RWPE2 (cell line): ENCODE results near the gene KLHL29.

ENCODE experiments used
- ATAC-seq: fragments of 200-7000 bp; cut with Tn5 transposase; 3 replicates; pipeline ENCODE4 v1.9.1; 2021; ENCODE audit warnings: low read depth
- DNase-seq: peaks from one replicate; pipeline ENCODE4 v3.0.0-alpha.2; 2020; ENCODE audit warnings: low spot score
- H3K27ac ChIP-seq: fragments of 450-650 bp; 2 replicates; pipeline ENCODE4 v1.5.1; 2017; ENCODE audit warnings: mild to moderate bottlenecking; ENCODE audit not compliant: poor library complexity, severe bottlenecking
- H3K27me3 ChIP-seq: fragments of 250-450 bp; sonication (Bioruptor Pico); 2 replicates; pipeline ENCODE4 v1.5.1; 2021; ENCODE audit warnings: mild to moderate bottlenecking, moderate library complexity; ENCODE audit not compliant: insufficient read depth, poor library complexity, severe bottlenecking
- H3K36me3 ChIP-seq: fragments of 250-450 bp; sonication (Bioruptor Pico); 2 replicates; pipeline ENCODE4 v1.5.1; 2020; ENCODE audit warnings: low read depth, mild to moderate bottlenecking, moderate library complexity
- H3K4me1 ChIP-seq: fragments of 250-450 bp; sonication (Bioruptor Pico); 2 replicates; pipeline ENCODE4 v1.5.1; 2021; ENCODE audit warnings: mild to moderate bottlenecking, moderate library complexity; ENCODE audit not compliant: insufficient read depth, poor library complexity, severe bottlenecking
- H3K4me3 ChIP-seq: fragments of 250-450 bp; sonication (Bioruptor Pico); 2 replicates; pipeline ENCODE4 v1.5.1; 2021; ENCODE audit warnings: mild to moderate bottlenecking, moderate library complexity; ENCODE audit not compliant: severe bottlenecking
- H3K9me3 ChIP-seq: fragments of 250-450 bp; sonication (Bioruptor Pico); 2 replicates; pipeline ENCODE4 v1.5.1; 2021; ENCODE audit warnings: mild to moderate bottlenecking, moderate library complexity; ENCODE audit not compliant: severe bottlenecking
- TF ChIP-seq, protein P1 (sequence below): fragments of 450-650 bp; IDR thresholded peaks from one replicate; pipeline ENCODE4 v1.5.1; 2017; ENCODE audit warnings: mild to moderate bottlenecking, moderate library complexity; ENCODE audit not compliant: poor library complexity, severe bottlenecking

Gene KLHL29

GRCh38 chr2:23679044-23679443, 294.1 kb downstream of the KLHL29 start:
- no peak for ATAC-seq
- no peak for DNase-seq
- TF ChIP-seq, protein P1, sequence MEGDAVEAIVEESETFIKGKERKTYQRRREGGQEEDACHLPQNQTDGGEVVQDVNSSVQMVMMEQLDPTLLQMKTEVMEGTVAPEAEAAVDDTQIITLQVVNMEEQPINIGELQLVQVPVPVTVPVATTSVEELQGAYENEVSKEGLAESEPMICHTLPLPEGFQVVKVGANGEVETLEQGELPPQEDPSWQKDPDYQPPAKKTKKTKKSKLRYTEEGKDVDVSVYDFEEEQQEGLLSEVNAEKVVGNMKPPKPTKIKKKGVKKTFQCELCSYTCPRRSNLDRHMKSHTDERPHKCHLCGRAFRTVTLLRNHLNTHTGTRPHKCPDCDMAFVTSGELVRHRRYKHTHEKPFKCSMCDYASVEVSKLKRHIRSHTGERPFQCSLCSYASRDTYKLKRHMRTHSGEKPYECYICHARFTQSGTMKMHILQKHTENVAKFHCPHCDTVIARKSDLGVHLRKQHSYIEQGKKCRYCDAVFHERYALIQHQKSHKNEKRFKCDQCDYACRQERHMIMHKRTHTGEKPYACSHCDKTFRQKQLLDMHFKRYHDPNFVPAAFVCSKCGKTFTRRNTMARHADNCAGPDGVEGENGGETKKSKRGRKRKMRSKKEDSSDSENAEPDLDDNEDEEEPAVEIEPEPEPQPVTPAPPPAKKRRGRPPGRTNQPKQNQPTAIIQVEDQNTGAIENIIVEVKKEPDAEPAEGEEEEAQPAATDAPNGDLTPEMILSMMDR: no peak
- H3K27me3 ChIP-seq: no peaks in the 10 kb centered on the region
- no peak overlapping the region for H3K27ac ChIP-seq
- H3K36me3 ChIP-seq: no peaks in the 10 kb centered on the region
- H3K9me3 ChIP-seq: no peaks in the 10 kb centered on the region
- no peaks in the 10 kb centered on the region for H3K4me1 ChIP-seq
- no peak overlapping the region for H3K4me3 ChIP-seq

GRCh38 chr2:23680951-23681350, 296.0 kb downstream of the KLHL29 start:
- no peak overlapping the region for H3K4me3 ChIP-seq
- DNase-seq: no peak
- H3K9me3 ChIP-seq: no peaks in the 10 kb centered on the region
- TF ChIP-seq, protein P1: no peak
- no peaks in the 10 kb centered on the region for H3K36me3 ChIP-seq
- no peak overlapping the region for H3K27ac ChIP-seq
- no peaks in the 10 kb centered on the region for H3K4me1 ChIP-seq
- ATAC-seq: no peak
- H3K27me3 ChIP-seq: no peaks in the 10 kb centered on the region

DNA sequence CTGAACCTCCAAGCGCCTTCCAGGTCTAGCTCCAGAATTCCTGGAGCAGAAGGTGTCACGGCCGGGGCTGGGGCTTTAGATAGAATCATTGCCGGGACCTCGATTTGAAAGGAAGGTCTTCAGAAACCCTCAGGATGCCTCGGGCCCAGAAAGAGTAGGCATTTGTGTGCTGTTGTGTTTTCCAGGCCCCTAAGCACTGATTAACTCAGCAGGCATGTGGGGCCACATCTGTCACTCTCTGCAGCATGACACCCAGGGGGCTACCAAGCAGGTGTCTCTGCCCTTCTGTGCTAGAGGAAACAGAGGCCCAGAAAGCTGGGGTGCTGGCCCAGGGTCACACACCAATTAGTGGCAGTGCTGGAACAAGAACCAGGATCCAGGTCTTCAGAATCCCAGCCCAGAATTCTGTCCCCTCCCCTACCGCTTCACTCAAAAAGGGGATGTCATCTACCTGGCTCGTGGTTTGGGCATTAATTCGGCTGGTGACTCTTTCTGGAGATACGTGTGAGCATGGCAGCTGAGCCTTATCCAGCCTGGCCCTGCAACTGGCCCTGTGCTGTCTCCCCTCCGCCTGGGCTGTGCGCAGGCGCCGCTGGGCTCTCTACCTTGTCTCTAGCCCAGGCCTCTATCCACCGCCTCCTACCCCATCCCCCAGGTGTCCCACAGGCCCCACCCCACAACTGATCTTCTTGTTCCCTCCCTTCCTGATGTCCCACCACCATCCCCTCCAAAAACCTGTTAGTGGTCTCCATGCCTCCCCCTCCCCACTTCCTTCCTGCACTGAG, 296.6 kb downstream of the KLHL29 start:
- no peak for ATAC-seq
- TF ChIP-seq, protein P1: no peak
- Histone ChIP-seq H3K9me3 (no peaks in the 10 kb centered on the region), H3K36me3 (no peaks in the 10 kb centered on the region), H3K27me3 (no peaks in the 10 kb centered on the region), H3K4me1 (no peaks in the 10 kb centered on the region), H3K4me3 (no peak overlapping the region), H3K27ac (no peak overlapping the region)
- no peak for DNase-seq

DNA sequence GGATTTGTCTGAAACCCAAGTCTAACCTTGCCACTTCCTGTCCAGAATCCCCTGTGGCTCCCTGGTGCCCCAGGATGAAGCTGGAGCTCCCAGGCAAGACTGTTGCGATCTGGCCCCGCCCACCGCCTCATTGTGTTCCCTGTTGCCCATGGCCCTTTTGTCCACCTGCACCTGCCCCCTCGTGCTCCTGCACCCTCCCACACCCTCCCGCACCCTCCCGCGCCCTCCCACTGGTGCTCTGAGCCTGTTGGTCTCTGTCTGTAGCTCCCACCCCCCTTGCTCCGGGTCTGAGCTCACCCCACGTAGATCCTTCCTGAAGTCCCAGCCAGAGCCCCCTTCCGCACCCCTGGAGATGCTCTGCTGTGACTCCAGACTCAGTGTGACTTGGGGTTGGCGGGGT, 297.5 kb downstream of the KLHL29 start:
- no peaks in the 10 kb centered on the region for H3K4me1 ChIP-seq

More for the DNA sequence above, 297.5 kb downstream of the KLHL29 start:
- Histone ChIP-seq H3K27ac (no peak overlapping the region), H3K9me3 (no peaks in the 10 kb centered on the region), H3K27me3 (no peaks in the 10 kb centered on the region), H3K36me3 (no peaks in the 10 kb centered on the region), H3K4me3 (no peak overlapping the region)
- TF ChIP-seq, protein P1: no peak
- no peak for ATAC-seq
- DNase-seq: no peak
